HepG2 (cell line): ENCODE results near the gene KLHL13. TPM values are rescaled to one million over a fixed set of nuclear protein-coding genes. Genes with fewer than 3 reads are reported as not detected.
"Not testable (repeated sequence)": the region's sequence is repeated elsewhere in the genome, so short reads cannot be mapped to it uniquely, and the experiment has no call there.

Source experiments
- ATAC-seq: fragments of 200-7000 bp; cut with Tn5 transposase; 3 replicates; pipeline ENCODE4 v1.9.1; 2020; ENCODE audit warnings: mild to moderate bottlenecking, moderate library complexity
- BruUV-seq: library from RNA; stranded (reverse); fragments of 400-500 nt; replicated peaks from 2 replicates; lab custom pipeline; 2021; lab: Mats Ljungman, UMichigan
- CTCF ChIA-PET: fragments of 300-600 bp; formaldehyde crosslinking; extraction: SDS; loops from one replicate; lab custom pipeline; 2021; ENCODE audit warnings: low total read pairs, inconsistent platforms, low intra/inter-chr PET ratio; lab: Yijun Ruan, JAX
- POLR2A ChIA-PET: fragments of 350-600 bp; sonication (Branson Sonifier 250); formaldehyde crosslinking; loops from one replicate; lab custom pipeline; 2020; ENCODE audit warnings: antibody characterized with exemption, inconsistent platforms; lab: Yijun Ruan, JAX
- DNase-seq: peaks from one replicate; pipeline ENCODE4 v3.0.0-alpha.2; 2015; ENCODE audit warnings: low spot score
- FAIRE-seq: peaks from 3 replicates; lab custom pipeline; 2011; peaks lifted over from hg19 to GRCh38; lab: Jason Lieb, UNC
- H2AFZ ChIP-seq: one replicate; pipeline ENCODE4 v1.6.1; 2011; ENCODE audit warnings: low read length, inconsistent platforms
- H3K27ac ChIP-seq: fragments of 300-600 bp; 3 replicates; pipeline ENCODE4 v1.8.0; 2011; ENCODE audit warnings: mixed run types, mild to moderate bottlenecking, mixed read lengths, low read length, inconsistent platforms; ENCODE audit not compliant: insufficient read depth; ENCODE audit errors: extremely low read length
- H3K27me3 ChIP-seq, 2 experiments: fragments of 200-600 bp in 1 of 2; 2 replicates in 1 of 2; 3 replicates in 1 of 2; pipeline versions ENCODE4 v1.6.0 to v1.8.0; 2011; ENCODE audit warnings: low read length in 2 of 2, mild to moderate bottlenecking in 2 of 2, moderate library complexity in 2 of 2, inconsistent platforms in 1 of 2; ENCODE audit not compliant: insufficient read depth in 2 of 2, control insufficient read depth in 1 of 2
- H3K36me3 ChIP-seq, 2 experiments: fragments of 200-600 bp in 1 of 2; replicated peaks in 1 of 2; 2 replicates in 1 of 2; 3 replicates in 1 of 2; pipeline versions ENCODE4 v1.5.1 to v1.8.0; 2011; ENCODE audit warnings: low read length in 2 of 2, inconsistent platforms in 1 of 2; ENCODE audit not compliant: insufficient read depth in 2 of 2, control insufficient read depth in 1 of 2
- H3K4me1 ChIP-seq: 2 replicates; pipeline ENCODE4 v1.5.1; 2012; ENCODE audit warnings: low read length, inconsistent platforms; ENCODE audit not compliant: insufficient read depth
- H3K4me2 ChIP-seq: 2 replicates; pipeline ENCODE4 v1.6.0; 2011; ENCODE audit warnings: low read depth, low read length, inconsistent platforms
- H3K4me3 ChIP-seq, 3 experiments: fragments of 200-600 bp in 1 of 3; sonication (generic), shearing (Covaris generic) in 1 of 3; replicated peaks in 1 of 3; 2 replicates each; pipeline ENCODE4 v1.5.1; 2011 to 2016; ENCODE audit warnings: low read length in 3 of 3, inconsistent platforms in 2 of 3, low read depth in 2 of 3, mild to moderate bottlenecking in 2 of 3, control low read depth in 1 of 3, mixed read lengths in 1 of 3; ENCODE audit not compliant: insufficient read depth in 1 of 3
- H3K79me2 ChIP-seq: one replicate; pipeline ENCODE4 v1.6.1; 2011; ENCODE audit warnings: low read length, inconsistent platforms; ENCODE audit not compliant: insufficient read depth
- H3K9ac ChIP-seq: 2 replicates; pipeline ENCODE4 v1.6.0; 2011; ENCODE audit warnings: mild to moderate bottlenecking, low read depth, low read length, inconsistent platforms; ENCODE audit not compliant: insufficient read depth
- H3K9me3 ChIP-seq: 2 replicates; pipeline ENCODE4 v1.5.1; 2012; ENCODE audit warnings: mild to moderate bottlenecking, low read length
- H4K20me1 ChIP-seq: 2 replicates; pipeline ENCODE4 v1.6.0; 2011; ENCODE audit warnings: inconsistent platforms, mild to moderate bottlenecking, low read length, moderate library complexity; ENCODE audit not compliant: insufficient read depth
- BRD4 ChIP-seq: sonication (generic); formaldehyde crosslinking; IDR thresholded peaks from 2 replicates; pipeline ENCODE4 v1.4.0; 2020; ENCODE audit warnings: missing genetic modification reagents
- CHD4 ChIP-seq: fragments of 200-600 bp; sonication (generic); IDR thresholded peaks from 2 replicates; pipeline ENCODE4 v1.7.0; 2017; ENCODE audit warnings: mild to moderate bottlenecking, low read length, borderline replicate concordance
- KAT2B ChIP-seq: fragments of 150-350 bp; IDR thresholded peaks from 2 replicates; pipeline ENCODE4 v1.6.1; 2014; ENCODE audit warnings: low read depth, low read length, borderline replicate concordance
- MEF2D ChIP-seq: sonication (generic); formaldehyde crosslinking; IDR thresholded peaks from 2 replicates; pipeline ENCODE4 v1.5.1; 2020; ENCODE audit warnings: mild to moderate bottlenecking, missing genetic modification reagents
- MYNN ChIP-seq: sonication (generic); formaldehyde crosslinking; IDR thresholded peaks from 2 replicates; pipeline ENCODE4 v1.4.0; 2020; ENCODE audit warnings: mild to moderate bottlenecking, low read depth, missing genetic modification reagents
- NCOA2 ChIP-seq: sonication (generic); formaldehyde crosslinking; IDR thresholded peaks from 2 replicates; pipeline ENCODE4 v1.8.0; 2022; ENCODE audit warnings: inconsistent platforms
- SP5 ChIP-seq: IDR thresholded peaks from 2 replicates; pipeline ENCODE4 v1.6.1; 2016; ENCODE audit warnings: low read depth, borderline replicate concordance
- TEAD3 ChIP-seq: optimal IDR thresholded peaks from 2 replicates; pipeline ENCODE3; 2016; ENCODE audit warnings: borderline replicate concordance
- TRIM24 ChIP-seq: sonication (generic); formaldehyde crosslinking; IDR thresholded peaks from 2 replicates; pipeline ENCODE4 v1.8.0; 2022; ENCODE audit warnings: mild to moderate bottlenecking, missing genetic modification reagents
- ZBTB3 ChIP-seq: sonication (generic); formaldehyde crosslinking; IDR thresholded peaks from 2 replicates; pipeline ENCODE4 v1.4.0; 2020; ENCODE audit warnings: low read depth, mild to moderate bottlenecking, moderate library complexity, missing genetic modification reagents, borderline replicate concordance
- ZNF343 ChIP-seq: sonication (generic); formaldehyde crosslinking; IDR thresholded peaks from 2 replicates; pipeline ENCODE4 v1.4.0; 2020; ENCODE audit warnings: mild to moderate bottlenecking, missing genetic modification reagents
- ZNF510 ChIP-seq: sonication (generic); formaldehyde crosslinking; IDR thresholded peaks from 2 replicates; pipeline ENCODE4 v1.4.0; 2020; ENCODE audit warnings: low read depth, mild to moderate bottlenecking, missing genetic modification reagents
- ZNF775 ChIP-seq: sonication (generic); formaldehyde crosslinking; IDR thresholded peaks from 2 replicates; pipeline ENCODE4 v1.4.0; 2020; ENCODE audit warnings: missing genetic modification reagents, mild to moderate bottlenecking, moderate library complexity, borderline replicate concordance
- WGBS: methylation state at CpG from one replicate; pipeline ENCODE4 v1.1.6; 2017; ENCODE audit warnings: low lambda C conversion rate; 5-methylcytosine and 5-hydroxymethylcytosine counted together
- in situ Hi-C: cut with HindIII; loops from 2 replicates; pipeline ENCODE4 v1.10.0; 2017; ENCODE audit warnings: low pct_unique_long_range_greater_than_20kb; ENCODE audit not compliant: extremely low pct_ligation_motif_present
- intact Hi-C: fragments of 100-400 bp; cut with micrococcal nuclease; formaldehyde crosslinking; loops from one replicate; pipeline ENCODE4 v1.10.0; 2022; ENCODE audit not compliant: unreplicated experiment
- polyA plus RNA-seq, 8 experiments: library from polyadenylated mRNA; depleted of rRNA in 3 of 8; stranded (reverse) in 7 of 8; unstranded in 1 of 8; fragments of >200 nt; fragmentation: Illumina TruSeq in 4 of 8; extraction: Trizol in 4 of 8; gene quantifications; 2 replicates each; pipeline versions ENCODE4 v1.2.1 to v1.2.3, GENCODE V29; 2011 to 2016; ENCODE audit warnings: low read depth in 4 of 8, missing spikeins in 1 of 8, mixed read lengths in 1 of 8; ENCODE audit not compliant: insufficient read depth in 1 of 8
- total RNA-seq, 5 experiments: library from RNA; depleted of rRNA; stranded (reverse); fragments of >200 nt; fragmentation: Illumina TruSeq; extraction: Trizol; gene quantifications; 2 replicates each; pipeline ENCODE4 v1.2.3, GENCODE V29; 2016; ENCODE audit warnings: low read depth in 1 of 5
- TF ChIP-seq, protein P1 (sequence below): sonication (generic); formaldehyde crosslinking; IDR thresholded peaks from 2 replicates; pipeline ENCODE4 v1.4.0; 2020; ENCODE audit warnings: mild to moderate bottlenecking, missing genetic modification reagents
- TF ChIP-seq, protein P2 (sequence below): sonication (generic); formaldehyde crosslinking; IDR thresholded peaks from 2 replicates; pipeline ENCODE4 v1.9.0; 2021; ENCODE audit warnings: missing genetic modification reagents, borderline replicate concordance

The KLHL13 gene
- total and polyA plus RNA-seq, 2 of the 13 experiments (the other 11 are each of a cell fraction or from before 2014, with no cell fraction given): 0.28 to 1.6 TPM

DNA sequence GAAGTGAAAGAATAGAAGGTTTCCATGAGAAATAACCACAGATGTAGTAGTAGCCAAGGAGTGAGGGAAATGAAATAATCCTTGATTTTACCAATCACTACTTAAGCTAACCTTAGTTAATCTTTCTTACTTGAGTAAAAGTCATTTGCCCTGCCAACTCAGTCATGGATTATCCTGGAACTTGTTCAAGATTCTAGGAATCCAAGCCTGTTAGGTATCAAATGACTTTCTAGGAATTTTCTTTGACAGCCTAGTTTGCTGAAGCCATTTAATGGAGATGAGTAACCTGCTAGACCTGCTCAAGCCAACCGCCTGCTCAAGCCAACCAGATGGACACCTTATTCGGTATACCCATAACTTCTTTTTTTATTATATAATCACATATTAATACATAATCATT is 180.5 kb downstream of the KLHL13 start:
- FAIRE-seq: no peak
- no peak overlapping the region for H3K9ac ChIP-seq
- H3K9me3 ChIP-seq: no peaks in the 10 kb centered on the region
- H4K20me1 ChIP-seq: no peaks in the 10 kb centered on the region
- H3K4me3 ChIP-seq: no peak overlapping the region
- BruUV-seq: no TSS peak
- intact Hi-C loops (no loop called here), in situ Hi-C loops (no loop called here)
- no peak overlapping the region for H2AFZ ChIP-seq
- no peaks in the 10 kb centered on the region for H3K27me3 ChIP-seq
- TF ChIP-seq MEF2D (CRISPR knock-in tag) (no peak), ZBTB3 (CRISPR knock-in tag) (no peak), SP5 (CRISPR knock-in tag) (no peak), TRIM24 (CRISPR knock-in tag) (no peak), ZNF343 (no peak), BRD4 (no peak), CHD4 (no peak), ZNF775 (CRISPR knock-in tag) (no peak), MYNN (CRISPR knock-in tag) (no peak), KAT2B (no peak), ZNF510 (CRISPR knock-in tag) (no peak), TEAD3 (no peak), NCOA2 (CRISPR knock-in tag) (no peak)
- TF ChIP-seq, protein P1, sequence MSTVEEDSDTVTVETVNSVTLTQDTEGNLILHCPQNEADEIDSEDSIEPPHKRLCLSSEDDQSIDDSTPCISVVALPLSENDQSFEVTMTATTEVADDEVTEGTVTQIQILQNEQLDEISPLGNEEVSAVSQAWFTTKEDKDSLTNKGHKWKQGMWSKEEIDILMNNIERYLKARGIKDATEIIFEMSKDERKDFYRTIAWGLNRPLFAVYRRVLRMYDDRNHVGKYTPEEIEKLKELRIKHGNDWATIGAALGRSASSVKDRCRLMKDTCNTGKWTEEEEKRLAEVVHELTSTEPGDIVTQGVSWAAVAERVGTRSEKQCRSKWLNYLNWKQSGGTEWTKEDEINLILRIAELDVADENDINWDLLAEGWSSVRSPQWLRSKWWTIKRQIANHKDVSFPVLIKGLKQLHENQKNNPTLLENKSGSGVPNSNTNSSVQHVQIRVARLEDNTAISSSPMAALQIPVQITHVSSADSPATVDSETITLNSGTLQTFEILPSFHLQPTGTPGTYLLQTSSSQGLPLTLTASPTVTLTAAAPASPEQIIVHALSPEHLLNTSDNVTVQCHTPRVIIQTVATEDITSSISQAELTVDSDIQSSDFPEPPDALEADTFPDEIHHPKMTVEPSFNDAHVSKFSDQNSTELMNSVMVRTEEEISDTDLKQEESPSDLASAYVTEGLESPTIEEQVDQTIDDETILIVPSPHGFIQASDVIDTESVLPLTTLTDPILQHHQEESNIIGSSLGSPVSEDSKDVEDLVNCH (CRISPR knock-in tag): no peak
- TF ChIP-seq, protein P2, sequence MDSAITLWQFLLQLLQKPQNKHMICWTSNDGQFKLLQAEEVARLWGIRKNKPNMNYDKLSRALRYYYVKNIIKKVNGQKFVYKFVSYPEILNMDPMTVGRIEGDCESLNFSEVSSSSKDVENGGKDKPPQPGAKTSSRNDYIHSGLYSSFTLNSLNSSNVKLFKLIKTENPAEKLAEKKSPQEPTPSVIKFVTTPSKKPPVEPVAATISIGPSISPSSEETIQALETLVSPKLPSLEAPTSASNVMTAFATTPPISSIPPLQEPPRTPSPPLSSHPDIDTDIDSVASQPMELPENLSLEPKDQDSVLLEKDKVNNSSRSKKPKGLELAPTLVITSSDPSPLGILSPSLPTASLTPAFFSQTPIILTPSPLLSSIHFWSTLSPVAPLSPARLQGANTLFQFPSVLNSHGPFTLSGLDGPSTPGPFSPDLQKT (CRISPR knock-in tag): no peak
- TF ChIP-seq, all 625 proteins: peak for 0
- H3K79me2 ChIP-seq: no peaks in the 10 kb centered on the region
- POLR2A ChIA-PET: no interaction called here
- no peaks in the 10 kb centered on the region for H3K4me1 ChIP-seq
- H3K4me2 ChIP-seq: no peak overlapping the region
- DNase-seq (no peak), ATAC-seq (no peak)
- CTCF ChIA-PET: no interaction called here
- no peaks in the 10 kb centered on the region for H3K36me3 ChIP-seq
- no peak overlapping the region for H3K27ac ChIP-seq
- WGBS: 76% methylated on average over 2 of the region's 2 CpGs

DNA sequence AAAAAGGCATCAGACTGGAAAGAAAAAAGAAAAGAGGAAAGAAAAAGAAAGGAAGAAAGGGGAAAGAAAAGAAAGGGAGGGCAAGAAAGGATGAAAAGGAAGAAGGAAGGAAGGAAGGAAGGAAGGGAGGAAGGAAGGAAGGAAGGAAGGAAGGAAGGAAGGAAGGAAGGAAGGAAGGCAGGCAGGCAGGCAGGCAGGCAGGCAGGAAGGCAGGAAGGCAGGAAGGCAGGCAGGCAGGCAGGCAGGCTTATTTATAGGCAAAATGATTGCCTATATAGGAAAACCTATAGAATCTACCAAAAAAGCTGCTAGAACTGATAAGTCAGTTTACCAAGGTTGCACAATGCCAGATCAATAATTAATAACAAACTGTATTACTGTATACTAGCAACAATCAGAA is 186.5 kb downstream of the KLHL13 start:
- in situ Hi-C loops, H2AFZ ChIP-seq, CTCF ChIA-PET, intact Hi-C loops, H3K9me3 ChIP-seq, BruUV-seq, H4K20me1 ChIP-seq, H3K9ac ChIP-seq, H3K27me3 ChIP-seq, H3K27ac ChIP-seq, H3K79me2 ChIP-seq, H3K4me1 ChIP-seq, H3K4me3 ChIP-seq, DNase-seq, FAIRE-seq, H3K36me3 ChIP-seq, ATAC-seq, POLR2A ChIA-PET, H3K4me2 ChIP-seq: not testable (repeated sequence)
